Right atrium auricular region (tissue), 2 donors: ENCODE data around the gene DUSP8. TPM values are rescaled to one million over a fixed set of nuclear protein-coding genes. Genes with fewer than 3 reads are reported as not detected.
"Not testable (repeated sequence)": the region's sequence is repeated elsewhere in the genome, so short reads cannot be mapped to it uniquely, and the experiment has no call there.

Source experiments
- DNase-seq: peaks from one replicate; pipeline ENCODE4 v3.0.0-alpha.2; 2019; ENCODE audit warnings: low spot score
- H3K27ac ChIP-seq, 2 donors: fragments of 200-600 bp; sonication (generic); 1 replicate in 1 of 2; 2 replicates in 1 of 2; pipeline ENCODE4 v1.5.1; 2016 to 2019
- H3K27me3 ChIP-seq, 2 donors: fragments of 200-600 bp; sonication (generic); one replicate each; pipeline versions ENCODE4 v1.5.1 to v1.6.0; 2017 to 2019
- H3K36me3 ChIP-seq: fragments of 200-600 bp; sonication (generic); one replicate; pipeline ENCODE4 v1.5.1; 2016
- H3K4me1 ChIP-seq, 2 donors: fragments of 200-600 bp; sonication (generic); one replicate each; pipeline versions ENCODE4 v1.5.1 to v1.6.0; 2017 to 2019
- H3K4me3 ChIP-seq, 2 donors: fragments of 200-600 bp; sonication (generic); 1 replicate in 1 of 2; 2 replicates in 1 of 2; pipeline ENCODE4 v1.5.1; 2017 to 2019; ENCODE audit warnings: mild to moderate bottlenecking in 1 of 2, moderate library complexity in 1 of 2
- H3K9me3 ChIP-seq, 2 donors: fragments of 200-600 bp; sonication (generic); one replicate each; pipeline ENCODE4 v1.5.1; 2019
- total RNA-seq, 2 donors: library from RNA; depleted of rRNA; stranded (reverse); fragments of >200 nt; gene quantifications; one replicate each; pipeline ENCODE4 v1.1.0, GENCODE V29; 2016
- TF ChIP-seq, protein P1 (sequence below), 2 donors: fragments of 200-600 bp; sonication (generic); IDR thresholded peaks; one replicate each; pipeline ENCODE4 v1.5.1; 2019; ENCODE audit warnings: antibody characterized with exemption in 2 of 2

Gene DUSP8
- total RNA-seq, 2 donors from 2014 or later, result 4.4 to 24.5 TPM

DNA sequence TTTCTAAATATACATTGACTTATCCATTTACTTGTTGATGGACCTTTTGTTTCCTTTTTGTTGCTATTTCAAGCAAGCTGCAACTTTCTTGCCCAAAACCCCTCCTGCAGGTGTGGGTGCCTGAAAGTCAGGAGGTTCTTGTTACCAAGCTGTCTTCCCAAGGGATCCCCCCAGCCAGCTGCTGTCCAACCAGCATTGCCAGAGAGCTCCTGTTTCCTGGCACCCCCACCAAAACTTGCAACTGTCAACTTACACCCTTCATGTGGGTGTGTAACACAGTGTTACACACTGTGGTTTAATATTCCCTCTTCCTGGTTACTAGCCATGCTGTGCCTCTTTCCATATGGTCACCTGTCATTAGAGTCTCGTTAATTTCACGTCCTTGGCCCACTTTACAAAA is 14.6 kb upstream of the DUSP8 start:
- TF ChIP-seq, protein P1, sequence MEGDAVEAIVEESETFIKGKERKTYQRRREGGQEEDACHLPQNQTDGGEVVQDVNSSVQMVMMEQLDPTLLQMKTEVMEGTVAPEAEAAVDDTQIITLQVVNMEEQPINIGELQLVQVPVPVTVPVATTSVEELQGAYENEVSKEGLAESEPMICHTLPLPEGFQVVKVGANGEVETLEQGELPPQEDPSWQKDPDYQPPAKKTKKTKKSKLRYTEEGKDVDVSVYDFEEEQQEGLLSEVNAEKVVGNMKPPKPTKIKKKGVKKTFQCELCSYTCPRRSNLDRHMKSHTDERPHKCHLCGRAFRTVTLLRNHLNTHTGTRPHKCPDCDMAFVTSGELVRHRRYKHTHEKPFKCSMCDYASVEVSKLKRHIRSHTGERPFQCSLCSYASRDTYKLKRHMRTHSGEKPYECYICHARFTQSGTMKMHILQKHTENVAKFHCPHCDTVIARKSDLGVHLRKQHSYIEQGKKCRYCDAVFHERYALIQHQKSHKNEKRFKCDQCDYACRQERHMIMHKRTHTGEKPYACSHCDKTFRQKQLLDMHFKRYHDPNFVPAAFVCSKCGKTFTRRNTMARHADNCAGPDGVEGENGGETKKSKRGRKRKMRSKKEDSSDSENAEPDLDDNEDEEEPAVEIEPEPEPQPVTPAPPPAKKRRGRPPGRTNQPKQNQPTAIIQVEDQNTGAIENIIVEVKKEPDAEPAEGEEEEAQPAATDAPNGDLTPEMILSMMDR (IDR thresholded peaks at IDR 0.05), result no peak

DNA sequence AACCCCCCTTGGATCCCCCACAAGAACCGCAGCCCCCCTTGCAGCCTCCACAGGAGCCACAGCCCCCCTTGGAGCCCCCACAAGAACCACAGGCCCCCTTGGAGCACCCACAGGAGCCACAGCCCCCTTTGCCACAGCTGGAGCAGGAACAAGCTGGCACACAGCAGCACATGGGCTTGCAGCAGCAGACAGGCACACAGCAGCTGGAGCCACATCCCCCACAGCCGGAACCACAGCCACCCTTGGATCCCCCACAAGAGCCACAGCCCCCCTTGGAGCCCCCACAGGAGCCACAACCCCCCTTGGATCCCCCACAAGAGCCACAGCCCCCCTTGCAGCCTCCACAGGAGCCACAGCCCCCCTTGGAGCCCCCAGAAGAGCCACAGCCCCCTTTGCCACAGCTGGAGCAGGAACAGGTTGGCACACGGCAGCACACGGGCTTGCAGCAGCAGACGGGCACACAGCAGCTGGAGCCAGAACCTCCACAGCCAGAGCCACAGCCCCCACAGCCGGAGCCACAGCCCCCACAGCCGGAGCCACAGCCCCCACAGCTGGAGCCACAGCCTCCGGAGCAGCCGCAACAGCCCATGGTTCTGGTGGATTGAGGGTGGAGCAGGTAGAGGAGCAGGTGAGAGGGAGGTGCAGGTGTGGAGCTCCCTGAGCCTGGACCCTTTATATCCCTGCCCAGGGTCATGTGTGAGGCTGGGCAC is 12.7 kb upstream of the DUSP8 start, which contains the start of gene KRTAP5-1:
Gene KRTAP5-1 (minus strand): TSS at position 623 of the 710 bp plus-strand sequence. CDS start 34 bp downstream, at position 589.
- DNase-seq, H3K4me1 ChIP-seq, H3K4me3 ChIP-seq, H3K36me3 ChIP-seq, H3K9me3 ChIP-seq, H3K27ac ChIP-seq, H3K27me3 ChIP-seq: not testable (repeated sequence)

More for the DNA sequence above, 14.6 kb upstream of the DUSP8 start:
- Histone ChIP-seq H3K4me1 (peaks cover 0 to 5% of the 10 kb centered on the region in 2 donors), H3K9me3 (no peaks in the 10 kb centered on the region), H3K36me3 (no peaks in the 10 kb centered on the region), H3K27ac (no peak overlapping the region), H3K4me3 (no peak overlapping the region), H3K27me3 (no peaks in the 10 kb centered on the region)
- no peak for DNase-seq

DNA sequence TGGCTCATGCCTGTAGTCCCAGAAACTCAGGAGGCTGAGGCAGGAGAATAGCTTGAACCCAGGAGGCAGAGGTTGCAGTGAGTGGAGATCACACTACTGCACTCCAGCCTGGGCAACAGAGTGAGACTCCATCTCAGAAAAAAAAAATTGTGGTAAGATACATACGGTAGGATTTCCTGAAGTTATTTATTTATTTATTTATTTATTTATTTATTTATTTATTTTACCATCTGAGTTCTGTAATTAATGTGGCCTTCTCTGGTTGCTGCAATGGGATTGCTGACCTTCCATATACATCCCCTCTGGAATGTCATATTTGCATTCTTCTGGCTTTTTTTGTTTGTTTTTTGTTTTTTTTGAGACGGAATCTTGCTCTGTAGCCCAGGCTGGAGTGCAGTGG is 10.8 kb upstream of the DUSP8 start:
- not testable (repeated sequence) for H3K4me1 ChIP-seq, DNase-seq, H3K27ac ChIP-seq, H3K9me3 ChIP-seq, H3K4me3 ChIP-seq, H3K36me3 ChIP-seq, H3K27me3 ChIP-seq

DNA sequence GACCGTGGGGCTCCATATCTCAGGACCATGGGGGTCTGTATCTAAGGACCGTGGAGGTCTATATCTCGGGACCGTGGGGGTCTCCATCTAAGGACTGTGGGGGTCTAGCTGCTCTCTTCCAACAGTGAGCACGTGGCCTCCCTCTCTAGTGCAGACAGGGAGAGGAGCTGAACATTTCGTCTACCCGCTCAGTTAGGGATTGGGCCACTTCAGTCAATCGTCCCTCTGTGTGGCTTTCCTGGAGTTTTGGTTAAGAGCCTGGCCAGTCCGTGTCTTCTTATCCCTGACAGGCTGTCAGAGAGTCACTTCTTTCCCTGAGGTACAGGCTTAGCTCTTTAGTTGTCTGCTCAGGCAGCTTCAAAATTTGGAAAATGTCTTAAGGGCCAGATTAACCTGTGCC is 9.9 kb upstream of the DUSP8 start:
- Histone ChIP-seq H3K36me3 (no peaks in the 10 kb centered on the region), H3K4me1 (no peaks in the 10 kb centered on the region), H3K27ac (no peak overlapping the region), H3K27me3 (no peaks in the 10 kb centered on the region), H3K9me3 (peaks cover 0 to 8% of the 10 kb centered on the region in 2 donors), H3K4me3 (no peak overlapping the region)
- DNase-seq, result no peak
- TF ChIP-seq, protein P1 (IDR thresholded peaks at IDR 0.05), result no peak

DNA sequence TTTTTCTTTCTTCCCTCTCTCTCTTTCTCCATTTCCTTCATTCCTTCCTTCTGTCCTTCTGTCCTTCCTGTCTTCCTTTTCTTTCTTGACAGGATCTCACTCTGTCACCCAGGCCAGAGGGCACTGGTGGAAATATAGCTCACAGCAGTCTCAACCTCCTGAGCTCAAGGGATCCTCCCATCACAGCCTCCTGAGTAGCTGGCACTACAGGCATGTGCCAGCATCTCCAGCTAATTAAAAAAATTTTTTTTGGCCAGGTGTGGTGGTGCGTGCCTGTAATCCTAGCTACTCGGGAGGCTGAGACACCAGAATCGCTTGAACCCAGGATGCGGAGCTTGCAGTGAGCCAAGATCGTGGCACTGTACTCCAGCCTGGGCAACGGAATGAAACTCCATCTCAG is 4.8 kb upstream of the DUSP8 start:
- H3K27me3 ChIP-seq, result no peaks in the 10 kb centered on the region
- H3K4me1 ChIP-seq, result peaks cover 0 to 22% of the 10 kb centered on the region in 2 donors
- no peak for DNase-seq
- H3K27ac ChIP-seq, result no peak overlapping the region
- peaks cover 0 to 8% of the 10 kb centered on the region in 2 donors for H3K9me3 ChIP-seq
- no peaks in the 10 kb centered on the region for H3K36me3 ChIP-seq
- TF ChIP-seq, protein P1 (IDR thresholded peaks at IDR 0.05), result no peak
- no peak overlapping the region for H3K4me3 ChIP-seq

DNA sequence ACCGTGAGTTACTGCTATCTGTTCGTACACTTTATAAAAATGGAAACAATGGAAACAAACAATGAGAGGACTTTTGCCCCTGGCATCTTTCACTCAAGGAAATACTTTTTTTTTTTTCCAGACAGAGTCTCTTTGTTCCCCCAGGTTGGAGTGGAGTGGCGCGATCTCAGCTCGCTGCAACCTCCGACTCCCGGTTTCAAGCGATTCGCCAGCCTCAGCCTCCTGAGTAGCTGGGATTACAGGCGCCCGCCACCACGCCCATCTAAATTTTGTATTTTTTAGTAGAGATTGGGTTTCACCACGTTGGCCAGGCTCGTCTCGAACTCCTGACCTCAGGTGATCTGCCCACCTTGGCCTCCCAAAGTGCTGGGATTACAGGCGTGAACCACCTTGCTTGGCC is 3.7 kb upstream of the DUSP8 start:
- not testable (repeated sequence) for H3K36me3 ChIP-seq, H3K27me3 ChIP-seq, H3K4me3 ChIP-seq, DNase-seq, H3K27ac ChIP-seq, H3K9me3 ChIP-seq
- H3K4me1 ChIP-seq, result peaks cover 0 to 29% of the 10 kb centered on the region in 2 donors

DNA sequence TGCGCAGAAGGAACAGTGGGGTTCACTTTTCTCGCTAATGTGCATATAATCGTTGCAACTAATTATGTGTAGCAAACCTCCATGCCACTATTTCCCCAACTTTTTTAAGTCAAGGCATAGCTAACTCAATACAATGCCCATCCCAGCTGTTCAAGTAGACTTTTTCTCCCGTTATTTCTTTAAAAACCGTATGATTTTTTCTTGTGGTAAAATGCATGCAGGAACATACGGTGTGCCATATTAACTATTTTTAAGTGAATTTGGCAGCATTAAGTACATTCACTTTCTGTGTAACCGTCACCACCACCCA is 2.8 kb upstream of the DUSP8 start:
- Histone ChIP-seq H3K27me3 (no peaks in the 10 kb centered on the region), H3K36me3 (no peaks in the 10 kb centered on the region), H3K4me1 (peaks cover 0 to 38% of the 10 kb centered on the region in 2 donors), H3K4me3 (no peak overlapping the region), H3K9me3 (peaks cover 0 to 8% of the 10 kb centered on the region in 2 donors), H3K27ac (no peak overlapping the region)
- TF ChIP-seq, protein P1 (IDR thresholded peaks at IDR 0.05), result no peak
- DNase-seq, result no peak
